K562 (cell line): ENCODE data around the gene CMSS1. TPM values are rescaled to one million over a fixed set of nuclear protein-coding genes. Genes with fewer than 3 reads are reported as not detected.
A peak's percentile ranks its signal among the peaks of the same experiment; 100 is the strongest.

Source experiments
- BCLAF1 ChIP-seq, 2 experiments: fragments of 450-650 bp in 1 of 2; IDR thresholded peaks; 2 replicates each; pipeline ENCODE4 v1.6.1; 2011 to 2017; ENCODE audit warnings: low read depth in 2 of 2, antibody characterized with exemption in 1 of 2, borderline replicate concordance in 1 of 2, low read length in 1 of 2, mild to moderate bottlenecking in 1 of 2, mixed read lengths in 1 of 2; ENCODE audit not compliant: control insufficient read depth in 1 of 2
- CBFA2T3 ChIP-seq: fragments of 450-650 bp; IDR thresholded peaks from 2 replicates; pipeline ENCODE4 v1.6.1; 2017
- CBFB ChIP-seq: sonication (generic); formaldehyde crosslinking; IDR thresholded peaks from 2 replicates; pipeline ENCODE4 v1.4.0; 2020; ENCODE audit warnings: mild to moderate bottlenecking, missing genetic modification reagents
- CBX1 ChIP-seq: sonication (generic); IDR thresholded peaks from 2 replicates; pipeline ENCODE4 v1.6.1; 2016; ENCODE audit warnings: antibody characterized with exemption, low read depth, mild to moderate bottlenecking
- E4F1 ChIP-seq: fragments of 250-450 bp; sonication (Bioruptor Pico); IDR thresholded peaks from 2 replicates; pipeline ENCODE4 v1.5.0; 2021; ENCODE audit warnings: mild to moderate bottlenecking, borderline replicate concordance
- NCOA1 ChIP-seq: fragments of 450-650 bp; IDR thresholded peaks from 2 replicates; pipeline ENCODE4 v1.6.1; 2016; ENCODE audit warnings: low read depth
- PHTF2 ChIP-seq: fragments of 250-450 bp; sonication (Bioruptor Pico); IDR thresholded peaks from 2 replicates; pipeline ENCODE4 v1.5.0; 2021; ENCODE audit warnings: mild to moderate bottlenecking
- RREB1 ChIP-seq: fragments of 250-450 bp; sonication (Bioruptor Pico); IDR thresholded peaks from 2 replicates; pipeline ENCODE4 v1.4.0; 2020
- TCF15 ChIP-seq: fragments of 250-450 bp; sonication (Bioruptor Pico); IDR thresholded peaks from 2 replicates; pipeline ENCODE4 v1.8.0; 2022; ENCODE audit warnings: moderate library complexity, mild to moderate bottlenecking, inconsistent platforms
- TGIF2 ChIP-seq: sonication (generic); formaldehyde crosslinking; IDR thresholded peaks from 2 replicates; pipeline ENCODE4 v1.8.1; 2022; ENCODE audit warnings: mild to moderate bottlenecking, missing genetic modification reagents, moderate library complexity
- THRAP3 ChIP-seq: fragments of 450-650 bp; IDR thresholded peaks from 2 replicates; pipeline ENCODE4 v1.6.1; 2016; ENCODE audit warnings: mild to moderate bottlenecking, inconsistent platforms, borderline replicate concordance
- XRCC4 ChIP-seq: IDR thresholded peaks from one replicate; pipeline ENCODE4 v1.6.1; 2011; ENCODE audit not compliant: insufficient read depth, insufficient read length; ENCODE audit errors: extremely low read depth
- ZNF121 ChIP-seq: sonication (generic); formaldehyde crosslinking; conservative IDR thresholded peaks from 2 replicates; pipeline ENCODE4 v1.8.0; 2022; ENCODE audit warnings: missing genetic modification reagents
- ZNF239 ChIP-seq: fragments of 250-450 bp; sonication (Bioruptor Pico); IDR thresholded peaks from 2 replicates; pipeline ENCODE4 v1.4.0; 2020; ENCODE audit warnings: mild to moderate bottlenecking
- ZNF263 ChIP-seq: sonication (generic); formaldehyde crosslinking; IDR thresholded peaks from 2 replicates; pipeline ENCODE4 v1.8.0; 2022; ENCODE audit warnings: mild to moderate bottlenecking, missing genetic modification reagents, borderline replicate concordance
- ZNF561 ChIP-seq: fragments of 450-650 bp; formaldehyde crosslinking; conservative IDR thresholded peaks from 2 replicates; pipeline ENCODE4 v1.4.0; 2020; ENCODE audit warnings: mild to moderate bottlenecking, moderate library complexity
- polyA plus RNA-seq, 8 experiments: library from polyadenylated mRNA; depleted of rRNA in 4 of 8; stranded (reverse) in 5 of 8; unstranded in 3 of 8; fragments of >200 nt; fragmentation: Nextera tagmentation in 2 of 8; fragmentation: Illumina TruSeq in 1 of 8; extraction: Ambion mirVana in 2 of 8; extraction: Trizol in 1 of 8; gene quantifications; 2 replicates each; pipeline versions ENCODE4 v1.2.1 to v1.2.3, GENCODE V29; 2011 to 2014; ENCODE audit warnings: inconsistent platforms in 1 of 8, missing spikeins in 1 of 8
- total RNA-seq, 7 experiments: library from RNA; depleted of rRNA in 6 of 7; stranded (reverse); fragments of >200 nt in 6 of 7; fragmentation: Illumina TruSeq in 2 of 7; extraction: Trizol in 2 of 7; gene quantifications; 2 replicates each; pipeline versions ENCODE4 v1.2.1 to v1.2.3, GENCODE V29; 2011 to 2021; ENCODE audit warnings: low replicate concordance in 1 of 7

Gene CMSS1
- total and polyA plus RNA-seq, 9 of the 15 experiments (the other 6 are each of a cell fraction or from before 2014, with no cell fraction given), result 46.9 to 109 (median 72.3) TPM

- TF ChIP-seq CBX1 (no peak), ZNF561 (CRISPR knock-in tag) (no peak), PHTF2 (CRISPR knock-in tag) (no peak), TGIF2 (CRISPR knock-in tag) (0 out of 2 replicates have a peak, but pooled peaks have one; percentile 20), ZNF263 (CRISPR knock-in tag) (0 out of 2 replicates have a peak, but pooled peaks have one; percentile 27), RREB1 (CRISPR knock-in tag) (no peak), NCOA1 (no peak), THRAP3 (no peak), ZNF121 (no peak), BCLAF1 (IDR thresholded peaks at IDR 0.05; ENCODE audit: borderline replicate concordance in 1 of 2, control insufficient read depth in 1 of 2, low read depth in 2 of 2, low read length in 1 of 2) (no peak), XRCC4 (no peak), E4F1 (CRISPR knock-in tag) (no peak), TCF15 (no peak), CBFA2T3 (0 out of 2 replicates have a peak, but pooled peaks have one; percentile 11), ZNF239 (CRISPR knock-in tag) (no peak), CBFB (CRISPR knock-in tag) (no peak)
These were observed at the start of gene CMSS1 (continued) for GRCh38 chr3:99817437-99818240.
